ENCODE measurements around the gene EPHB1.

The EPHB1 gene

GRCh38 chr3:135191708-135192107 lies 396.6 kb downstream of the EPHB1 start:
- TF ChIP-seq FOXP2 (optimal IDR thresholded peaks at IDR 0.05; ENCODE audit: borderline replicate concordance, extremely low read depth, extremely low read length, insufficient read depth) = no peak
- TF ChIP-seq SIN3A (IDR thresholded peaks at IDR 0.05; ENCODE audit: borderline replicate concordance, insufficient read depth, low read length) = no peak
- TF ChIP-seq TAF1 (IDR thresholded peaks at IDR 0.05; ENCODE audit: borderline replicate concordance, insufficient read depth, low read length) = no peak
- TF ChIP-seq REST (IDR thresholded peaks at IDR 0.05; ENCODE audit: insufficient read depth in 1 of 2, low read depth in 2 of 2, low read length in 2 of 2) = no peak
- no peak for TF ChIP-seq POLR2AphosphoS5 (IDR thresholded peaks at IDR 0.05; ENCODE audit: low read depth, low read length)

- TF ChIP-seq FOXP2 (optimal IDR thresholded peaks at IDR 0.05; ENCODE audit: borderline replicate concordance, extremely low read depth, extremely low read length, insufficient read depth) (no peak), SIN3A (IDR thresholded peaks at IDR 0.05; ENCODE audit: borderline replicate concordance, insufficient read depth, low read length) (no peak), POLR2AphosphoS5 (IDR thresholded peaks at IDR 0.05; ENCODE audit: low read depth, low read length) (no peak), REST (IDR thresholded peaks at IDR 0.05; ENCODE audit: insufficient read depth in 1 of 2, low read depth in 2 of 2, low read length in 2 of 2) (no peak)
These were observed 397.9 kb downstream of the EPHB1 start for GRCh38 chr3:135192929-135193328.

GRCh38 chr3:135197246-135197645 lies 402.2 kb downstream of the EPHB1 start:
- TF ChIP-seq REST (IDR thresholded peaks at IDR 0.05; ENCODE audit: insufficient read depth in 1 of 2, low read depth in 2 of 2, low read length in 2 of 2) = no peak
- TF ChIP-seq SIN3A (IDR thresholded peaks at IDR 0.05; ENCODE audit: borderline replicate concordance, insufficient read depth, low read length) = no peak
- TF ChIP-seq TAF1 (IDR thresholded peaks at IDR 0.05; ENCODE audit: borderline replicate concordance, insufficient read depth, low read length) = no peak
- no peak for TF ChIP-seq POLR2AphosphoS5 (IDR thresholded peaks at IDR 0.05; ENCODE audit: low read depth, low read length)
- TF ChIP-seq FOXP2 (optimal IDR thresholded peaks at IDR 0.05; ENCODE audit: borderline replicate concordance, extremely low read depth, extremely low read length, insufficient read depth) = no peak

GRCh38 chr3:135197856-135198255 lies 402.8 kb downstream of the EPHB1 start:
- TF ChIP-seq FOXP2 (optimal IDR thresholded peaks at IDR 0.05; ENCODE audit: borderline replicate concordance, extremely low read depth, extremely low read length, insufficient read depth) (no peak), REST (IDR thresholded peaks at IDR 0.05; ENCODE audit: insufficient read depth in 1 of 2, low read depth in 2 of 2, low read length in 2 of 2) (no peak), TAF1 (IDR thresholded peaks at IDR 0.05; ENCODE audit: borderline replicate concordance, insufficient read depth, low read length) (no peak), SIN3A (IDR thresholded peaks at IDR 0.05; ENCODE audit: borderline replicate concordance, insufficient read depth, low read length) (no peak), POLR2AphosphoS5 (IDR thresholded peaks at IDR 0.05; ENCODE audit: low read depth, low read length) (no peak)

- no peak for TF ChIP-seq REST (IDR thresholded peaks at IDR 0.05; ENCODE audit: insufficient read depth in 1 of 2, low read depth in 2 of 2, low read length in 2 of 2)
- no peak for TF ChIP-seq TAF1 (IDR thresholded peaks at IDR 0.05; ENCODE audit: borderline replicate concordance, insufficient read depth, low read length)
- no peak for TF ChIP-seq SIN3A (IDR thresholded peaks at IDR 0.05; ENCODE audit: borderline replicate concordance, insufficient read depth, low read length)
- TF ChIP-seq FOXP2 (optimal IDR thresholded peaks at IDR 0.05; ENCODE audit: borderline replicate concordance, extremely low read depth, extremely low read length, insufficient read depth) = no peak
- no peak for TF ChIP-seq POLR2AphosphoS5 (IDR thresholded peaks at IDR 0.05; ENCODE audit: low read depth, low read length)
These were observed 404.1 kb downstream of the EPHB1 start for GRCh38 chr3:135199137-135199536.

Measured in PFSK-1 (cell line).